ENCODE results near the gene RPP25. TPM values are rescaled to one million over a fixed set of nuclear protein-coding genes. Genes with fewer than 3 reads are reported as not detected.

Gene RPP25
- total and polyA plus RNA-seq, 2 of the 13 experiments (the other 11 are each of a cell fraction or from before 2014, with no cell fraction given): 0.05 to 0.11 TPM

GRCh38 chr15:74995182-74995778 is 38.7 kb upstream of the RPP25 start, which contains the start of gene SCAMP5 (continued):
- TF ChIP-seq, protein P1, sequence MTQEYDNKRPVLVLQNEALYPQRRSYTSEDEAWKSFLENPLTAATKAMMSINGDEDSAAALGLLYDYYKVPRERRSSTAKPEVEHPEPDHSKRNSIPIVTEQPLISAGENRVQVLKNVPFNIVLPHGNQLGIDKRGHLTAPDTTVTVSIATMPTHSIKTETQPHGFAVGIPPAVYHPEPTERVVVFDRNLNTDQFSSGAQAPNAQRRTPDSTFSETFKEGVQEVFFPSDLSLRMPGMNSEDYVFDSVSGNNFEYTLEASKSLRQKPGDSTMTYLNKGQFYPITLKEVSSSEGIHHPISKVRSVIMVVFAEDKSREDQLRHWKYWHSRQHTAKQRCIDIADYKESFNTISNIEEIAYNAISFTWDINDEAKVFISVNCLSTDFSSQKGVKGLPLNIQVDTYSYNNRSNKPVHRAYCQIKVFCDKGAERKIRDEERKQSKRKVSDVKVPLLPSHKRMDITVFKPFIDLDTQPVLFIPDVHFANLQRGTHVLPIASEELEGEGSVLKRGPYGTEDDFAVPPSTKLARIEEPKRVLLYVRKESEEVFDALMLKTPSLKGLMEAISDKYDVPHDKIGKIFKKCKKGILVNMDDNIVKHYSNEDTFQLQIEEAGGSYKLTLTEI (CRISPR knock-in tag; conservative IDR thresholded peaks at IDR 0.05): no peak
- peak; percentile 69; the same call in 1 of the 2 replicates for TF ChIP-seq NRL (CRISPR knock-in tag; IDR thresholded peaks at IDR 0.05; ENCODE audit: borderline replicate concordance)
- TF ChIP-seq KAT2B (IDR thresholded peaks at IDR 0.05; ENCODE audit: borderline replicate concordance, low read depth, low read length): no peak
- no peak; the same call in 1 of the 2 replicates for TF ChIP-seq EED (CRISPR knock-in tag; IDR thresholded peaks at IDR 0.05)
- TF ChIP-seq TBX2 (CRISPR knock-in tag; IDR thresholded peaks at IDR 0.05; ENCODE audit: borderline replicate concordance): peak; percentile 62; the same call in 1 of the 2 replicates
- no peak for TF ChIP-seq FOXM1 (CRISPR knock-in tag; IDR thresholded peaks at IDR 0.05)
- peak; percentile 93 for TF ChIP-seq YEATS2 (CRISPR knock-in tag; IDR thresholded peaks at IDR 0.05; ENCODE audit: borderline replicate concordance)
- TF ChIP-seq ZNF672 (CRISPR knock-in tag; IDR thresholded peaks at IDR 0.05): no peak
- TF ChIP-seq SATB2 (CRISPR knock-in tag; IDR thresholded peaks at IDR 0.05): 0 out of 2 replicates have a peak, but pooled peaks have one; percentile 85
- TF ChIP-seq LBX2 (CRISPR knock-in tag; IDR thresholded peaks at IDR 0.05; ENCODE audit: borderline replicate concordance): 0 out of 2 replicates have a peak, but pooled peaks have one; percentile 57
- peak; percentile 74; the same call in 1 of the 2 replicates for TF ChIP-seq PITX1 (CRISPR knock-in tag; IDR thresholded peaks at IDR 0.05)
- peak; percentile 98 for TF ChIP-seq CHD2 (IDR thresholded peaks at IDR 0.05; ENCODE audit: low read depth, low read length)
- TF ChIP-seq ZNF839 (CRISPR knock-in tag; IDR thresholded peaks at IDR 0.05; ENCODE audit: borderline replicate concordance): no peak
- TF ChIP-seq THAP7 (CRISPR knock-in tag; IDR thresholded peaks at IDR 0.05): no peak
- TF ChIP-seq MBNL3 (CRISPR knock-in tag; conservative IDR thresholded peaks at IDR 0.05): no peak
- peak; percentile 80; the same call in 1 of the 2 replicates for TF ChIP-seq HOXD1 (CRISPR knock-in tag; IDR thresholded peaks at IDR 0.05)
- peak; percentile 37; the same call in 1 of the 2 replicates for TF ChIP-seq ZNF7 (CRISPR knock-in tag; IDR thresholded peaks at IDR 0.05)
- TF ChIP-seq DMAP1 (CRISPR knock-in tag; IDR thresholded peaks at IDR 0.05): no peak; the same call in 1 of the 2 replicates
- TF ChIP-seq, protein P2, sequence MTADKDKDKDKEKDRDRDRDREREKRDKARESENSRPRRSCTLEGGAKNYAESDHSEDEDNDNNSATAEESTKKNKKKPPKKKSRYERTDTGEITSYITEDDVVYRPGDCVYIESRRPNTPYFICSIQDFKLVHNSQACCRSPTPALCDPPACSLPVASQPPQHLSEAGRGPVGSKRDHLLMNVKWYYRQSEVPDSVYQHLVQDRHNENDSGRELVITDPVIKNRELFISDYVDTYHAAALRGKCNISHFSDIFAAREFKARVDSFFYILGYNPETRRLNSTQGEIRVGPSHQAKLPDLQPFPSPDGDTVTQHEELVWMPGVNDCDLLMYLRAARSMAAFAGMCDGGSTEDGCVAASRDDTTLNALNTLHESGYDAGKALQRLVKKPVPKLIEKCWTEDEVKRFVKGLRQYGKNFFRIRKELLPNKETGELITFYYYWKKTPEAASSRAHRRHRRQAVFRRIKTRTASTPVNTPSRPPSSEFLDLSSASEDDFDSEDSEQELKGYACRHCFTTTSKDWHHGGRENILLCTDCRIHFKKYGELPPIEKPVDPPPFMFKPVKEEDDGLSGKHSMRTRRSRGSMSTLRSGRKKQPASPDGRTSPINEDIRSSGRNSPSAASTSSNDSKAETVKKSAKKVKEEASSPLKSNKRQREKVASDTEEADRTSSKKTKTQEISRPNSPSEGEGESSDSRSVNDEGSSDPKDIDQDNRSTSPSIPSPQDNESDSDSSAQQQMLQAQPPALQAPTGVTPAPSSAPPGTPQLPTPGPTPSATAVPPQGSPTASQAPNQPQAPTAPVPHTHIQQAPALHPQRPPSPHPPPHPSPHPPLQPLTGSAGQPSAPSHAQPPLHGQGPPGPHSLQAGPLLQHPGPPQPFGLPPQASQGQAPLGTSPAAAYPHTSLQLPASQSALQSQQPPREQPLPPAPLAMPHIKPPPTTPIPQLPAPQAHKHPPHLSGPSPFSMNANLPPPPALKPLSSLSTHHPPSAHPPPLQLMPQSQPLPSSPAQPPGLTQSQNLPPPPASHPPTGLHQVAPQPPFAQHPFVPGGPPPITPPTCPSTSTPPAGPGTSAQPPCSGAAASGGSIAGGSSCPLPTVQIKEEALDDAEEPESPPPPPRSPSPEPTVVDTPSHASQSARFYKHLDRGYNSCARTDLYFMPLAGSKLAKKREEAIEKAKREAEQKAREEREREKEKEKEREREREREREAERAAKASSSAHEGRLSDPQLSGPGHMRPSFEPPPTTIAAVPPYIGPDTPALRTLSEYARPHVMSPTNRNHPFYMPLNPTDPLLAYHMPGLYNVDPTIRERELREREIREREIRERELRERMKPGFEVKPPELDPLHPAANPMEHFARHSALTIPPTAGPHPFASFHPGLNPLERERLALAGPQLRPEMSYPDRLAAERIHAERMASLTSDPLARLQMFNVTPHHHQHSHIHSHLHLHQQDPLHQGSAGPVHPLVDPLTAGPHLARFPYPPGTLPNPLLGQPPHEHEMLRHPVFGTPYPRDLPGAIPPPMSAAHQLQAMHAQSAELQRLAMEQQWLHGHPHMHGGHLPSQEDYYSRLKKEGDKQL (CRISPR knock-in tag; IDR thresholded peaks at IDR 0.05; ENCODE audit: low read depth): no peak
- no peak for TF ChIP-seq SRSF9 (IDR thresholded peaks at IDR 0.05; ENCODE audit: borderline replicate concordance, insufficient read depth, low read depth, low read length, poor library complexity, severe bottlenecking)
- no peak for TF ChIP-seq SNAPC2 (CRISPR knock-in tag; IDR thresholded peaks at IDR 0.05)
- no peak; the same call in 1 of the 2 replicates for TF ChIP-seq ZNF777 (CRISPR knock-in tag; IDR thresholded peaks at IDR 0.05)
- 0 out of 2 replicates have a peak, but pooled peaks have one; percentile 69 for TF ChIP-seq ZNF33B (CRISPR knock-in tag; IDR thresholded peaks at IDR 0.05)

Measured in HepG2 (cell line).